Sigmoid colon (tissue), 4 donors: ENCODE data around the gene FN1.

Source experiments
- EP300 ChIP-seq, 4 donors: sonication (generic); formaldehyde crosslinking; IDR thresholded peaks; one replicate each; pipeline ENCODE4 v1.6.1; 2017; ENCODE audit warnings: antibody characterized with exemption in 4 of 4
- POLR2AphosphoS5 ChIP-seq, 4 donors: sonication (generic); formaldehyde crosslinking; IDR thresholded peaks; one replicate each; pipeline ENCODE4 v1.6.1; 2017; ENCODE audit warnings: antibody characterized with exemption in 4 of 4

- TF ChIP-seq EP300 (IDR thresholded peaks at IDR 0.05): no peak
- no peak for TF ChIP-seq POLR2AphosphoS5 (IDR thresholded peaks at IDR 0.05)
These were observed 107.8 kb downstream of the FN1 start for GRCh38 chr2:215328066-215328465.
